K562 (cell line): Measurements from ENCODE around the gene CHST12. TPM values are rescaled to one million over a fixed set of nuclear protein-coding genes. Genes with fewer than 3 reads are reported as not detected.

ENCODE experiments used
- CBFB ChIP-seq: sonication (generic); formaldehyde crosslinking; IDR thresholded peaks from 2 replicates; pipeline ENCODE4 v1.4.0; 2020; ENCODE audit warnings: mild to moderate bottlenecking, missing genetic modification reagents
- CHD2 ChIP-seq: IDR thresholded peaks from 2 replicates; pipeline ENCODE4 v1.6.1; 2011; ENCODE audit warnings: low read depth, low read length
- DNMT1 ChIP-seq: fragments of 450-650 bp; IDR thresholded peaks from 2 replicates; pipeline ENCODE4 v1.6.1; 2016; ENCODE audit warnings: antibody characterized with exemption, mild to moderate bottlenecking
- DPF2 ChIP-seq: fragments of 450-650 bp; IDR thresholded peaks from 2 replicates; pipeline ENCODE4 v1.6.1; 2016
- FOS ChIP-seq: IDR thresholded peaks from 3 replicates; pipeline ENCODE4 v1.6.1; 2011; ENCODE audit not compliant: insufficient read length; ENCODE audit errors: extremely low read depth
- GATA2 ChIP-seq: sonication (generic); formaldehyde crosslinking; IDR thresholded peaks from 2 replicates; pipeline ENCODE4 v1.4.0; 2020; ENCODE audit warnings: mild to moderate bottlenecking, missing genetic modification reagents
- KLF10 ChIP-seq: fragments of 250-450 bp; sonication (Bioruptor Pico); IDR thresholded peaks from 2 replicates; pipeline ENCODE4 v1.6.1; 2021; ENCODE audit warnings: matching md5 sums
- MTF1 ChIP-seq: fragments of 250-450 bp; sonication (Bioruptor Pico); IDR thresholded peaks from 2 replicates; pipeline ENCODE4 v1.9.0; 2021; ENCODE audit warnings: moderate library complexity, mild to moderate bottlenecking, inconsistent platforms, borderline replicate concordance
- PHB2 ChIP-seq: fragments of 450-650 bp; IDR thresholded peaks from 2 replicates; pipeline ENCODE4 v1.6.1; 2017; ENCODE audit warnings: low read depth
- RCOR1 ChIP-seq, 2 experiments: IDR thresholded peaks; 2 replicates each; pipeline ENCODE4 v1.6.1; 2012; ENCODE audit warnings: low read depth in 2 of 2, low read length in 2 of 2, borderline replicate concordance in 1 of 2, improper control_type of control experiment in 1 of 2
- SAP30 ChIP-seq: fragments of 200-600 bp; sonication (generic); IDR thresholded peaks from 2 replicates; pipeline ENCODE4 v1.6.1; 2012; ENCODE audit warnings: borderline replicate concordance, low read depth, mild to moderate bottlenecking, moderate library complexity, low read length, control low read depth, inconsistent platforms; ENCODE audit not compliant: insufficient read depth, poor library complexity, severe bottlenecking
- TAL1 ChIP-seq: fragments of 450-650 bp; IDR thresholded peaks from 2 replicates; pipeline ENCODE4 v1.6.1; 2016; ENCODE audit warnings: mild to moderate bottlenecking
- TEAD2 ChIP-seq: fragments of 450-650 bp; IDR thresholded peaks from 2 replicates; pipeline ENCODE4 v1.6.1; 2016; ENCODE audit warnings: missing genetic modification characterization, control low read depth, missing compliant biosample characterization
- WHSC1 ChIP-seq: IDR thresholded peaks from one replicate; pipeline ENCODE4 v1.6.1; 2012; ENCODE audit warnings: low read length, control low read depth, inconsistent platforms
- ZNF197 ChIP-seq: fragments of 200-800 bp; sonication (Bioruptor generic); IDR thresholded peaks from 2 replicates; pipeline ENCODE4 v1.6.1; 2016; ENCODE audit warnings: low read depth, missing genetic modification characterization, missing compliant biosample characterization
- ZNF717 ChIP-seq: fragments of 250-450 bp; sonication (Bioruptor Pico); IDR thresholded peaks from 2 replicates; pipeline ENCODE4 v1.5.0; 2021
- polyA plus RNA-seq, 8 experiments: library from polyadenylated mRNA; depleted of rRNA in 4 of 8; stranded (reverse) in 5 of 8; unstranded in 3 of 8; fragments of >200 nt; fragmentation: Nextera tagmentation in 2 of 8; fragmentation: Illumina TruSeq in 1 of 8; extraction: Ambion mirVana in 2 of 8; extraction: Trizol in 1 of 8; gene quantifications; 2 replicates each; pipeline versions ENCODE4 v1.2.1 to v1.2.3, GENCODE V29; 2011 to 2014; ENCODE audit warnings: inconsistent platforms in 1 of 8, missing spikeins in 1 of 8
- total RNA-seq, 7 experiments: library from RNA; depleted of rRNA in 6 of 7; stranded (reverse); fragments of >200 nt in 6 of 7; fragmentation: Illumina TruSeq in 2 of 7; extraction: Trizol in 2 of 7; gene quantifications; 2 replicates each; pipeline versions ENCODE4 v1.2.1 to v1.2.3, GENCODE V29; 2011 to 2021; ENCODE audit warnings: low replicate concordance in 1 of 7
- TF ChIP-seq, protein P1 (sequence below), 2 experiments: IDR thresholded peaks in 1 of 2; conservative IDR thresholded peaks in 1 of 2; 2 replicates each; pipeline ENCODE4 v1.6.1; 2016; ENCODE audit warnings: low read depth in 2 of 2, mild to moderate bottlenecking in 1 of 2, missing compliant biosample characterization in 1 of 2, missing genetic modification characterization in 1 of 2, moderate library complexity in 1 of 2
- TF ChIP-seq, protein P2 (sequence below): fragments of 250-450 bp; sonication (Bioruptor Pico); IDR thresholded peaks from 2 replicates; pipeline ENCODE4 v1.6.1; 2021; ENCODE audit warnings: mild to moderate bottlenecking
- TF ChIP-seq, protein P3 (sequence below): fragments of 450-650 bp; IDR thresholded peaks from 2 replicates; pipeline ENCODE4 v1.7.0; 2016; ENCODE audit warnings: borderline replicate concordance
- TF ChIP-seq, protein P4 (sequence below): fragments of 250-450 bp; sonication (Bioruptor Pico); IDR thresholded peaks from 2 replicates; pipeline ENCODE4 v1.9.0; 2021; ENCODE audit warnings: mild to moderate bottlenecking
- TF ChIP-seq, protein P5 (sequence below): sonication (generic); formaldehyde crosslinking; IDR thresholded peaks from 2 replicates; pipeline ENCODE4 v1.8.0; 2022; ENCODE audit warnings: missing genetic modification reagents, mild to moderate bottlenecking, borderline replicate concordance

CHST12 gene
- total and polyA plus RNA-seq, 9 of the 15 experiments (the other 6 are each of a cell fraction or from before 2014, with no cell fraction given), result 0.18 to 19.8 (median 3.6) TPM

DNA sequence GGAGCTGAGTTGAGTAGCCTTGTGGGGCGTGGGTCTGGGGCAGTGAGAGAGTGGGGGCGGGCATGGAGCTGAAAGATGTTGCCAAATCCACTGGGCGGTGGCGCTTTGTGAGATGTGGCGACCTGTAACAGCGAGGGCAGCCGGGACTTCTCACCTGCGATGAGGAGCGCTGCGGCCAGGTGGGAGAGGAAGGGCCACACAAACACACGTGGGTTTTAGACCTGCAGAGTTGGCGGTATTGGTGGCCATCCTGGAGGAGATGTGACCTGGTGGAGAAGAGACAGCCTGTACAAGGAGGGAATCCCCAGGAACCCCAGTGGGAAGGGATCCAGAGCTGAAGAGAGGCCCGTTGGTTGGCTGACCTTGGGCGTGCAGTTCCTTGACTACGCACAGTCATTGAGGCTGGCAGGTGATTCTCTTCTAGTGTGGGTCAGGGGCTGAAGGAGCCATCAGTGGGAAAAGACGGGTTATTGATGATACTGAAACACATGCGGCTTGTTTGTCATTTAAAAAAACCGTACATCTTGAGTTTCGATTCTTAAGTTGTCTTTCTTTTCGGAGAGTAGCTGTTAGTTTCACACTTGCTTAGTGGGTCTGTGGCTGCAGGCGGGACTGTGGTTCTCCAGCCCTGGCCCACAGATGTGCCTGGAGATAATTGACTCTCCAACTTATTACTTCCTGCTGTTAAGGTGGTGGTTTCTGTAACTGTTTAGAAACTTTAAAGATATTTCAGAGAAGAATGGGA is 2.4 kb downstream of the CHST12 start (continued):
- TF ChIP-seq, protein P1, sequence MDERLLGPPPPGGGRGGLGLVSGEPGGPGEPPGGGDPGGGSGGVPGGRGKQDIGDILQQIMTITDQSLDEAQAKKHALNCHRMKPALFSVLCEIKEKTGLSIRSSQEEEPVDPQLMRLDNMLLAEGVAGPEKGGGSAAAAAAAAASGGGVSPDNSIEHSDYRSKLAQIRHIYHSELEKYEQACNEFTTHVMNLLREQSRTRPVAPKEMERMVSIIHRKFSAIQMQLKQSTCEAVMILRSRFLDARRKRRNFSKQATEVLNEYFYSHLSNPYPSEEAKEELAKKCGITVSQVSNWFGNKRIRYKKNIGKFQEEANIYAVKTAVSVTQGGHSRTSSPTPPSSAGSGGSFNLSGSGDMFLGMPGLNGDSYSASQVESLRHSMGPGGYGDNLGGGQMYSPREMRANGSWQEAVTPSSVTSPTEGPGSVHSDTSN (CRISPR knock-in tag; IDR thresholded peaks at IDR 0.05; ENCODE audit: low read depth), result no peak
- TF ChIP-seq, protein P1 (tag; conservative IDR thresholded peaks at IDR 0.05; ENCODE audit: low read depth), result no peak
- TF ChIP-seq PHB2 (no peak), FOS (no peak), TAL1 (peak; percentile 53), DNMT1 (no peak), CHD2 (no peak), WHSC1 (no peak), KLF10 (CRISPR knock-in tag) (no peak), MTF1 (CRISPR knock-in tag) (no peak), GATA2 (CRISPR knock-in tag) (peak; percentile 80), RCOR1 (IDR thresholded peaks at IDR 0.05; ENCODE audit: borderline replicate concordance in 1 of 2, low read depth in 2 of 2, low read length in 2 of 2) (peak in 1 of 2 experiments; percentile 39; a peak in 1 of 4 replicates), TEAD2 (tag) (no peak), CBFB (CRISPR knock-in tag) (no peak), SAP30 (no peak), ZNF717 (CRISPR knock-in tag) (no peak), DPF2 (peak; percentile 63), ZNF197 (CRISPR knock-in tag) (no peak)
- TF ChIP-seq, protein P2, sequence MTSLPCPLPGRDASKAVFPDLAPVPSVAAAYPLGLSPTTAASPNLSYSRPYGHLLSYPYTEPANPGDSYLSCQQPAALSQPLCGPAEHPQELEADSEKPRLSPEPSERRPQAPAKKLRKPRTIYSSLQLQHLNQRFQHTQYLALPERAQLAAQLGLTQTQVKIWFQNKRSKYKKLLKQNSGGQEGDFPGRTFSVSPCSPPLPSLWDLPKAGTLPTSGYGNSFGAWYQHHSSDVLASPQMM (CRISPR knock-in tag), result no peak
- TF ChIP-seq, protein P3, sequence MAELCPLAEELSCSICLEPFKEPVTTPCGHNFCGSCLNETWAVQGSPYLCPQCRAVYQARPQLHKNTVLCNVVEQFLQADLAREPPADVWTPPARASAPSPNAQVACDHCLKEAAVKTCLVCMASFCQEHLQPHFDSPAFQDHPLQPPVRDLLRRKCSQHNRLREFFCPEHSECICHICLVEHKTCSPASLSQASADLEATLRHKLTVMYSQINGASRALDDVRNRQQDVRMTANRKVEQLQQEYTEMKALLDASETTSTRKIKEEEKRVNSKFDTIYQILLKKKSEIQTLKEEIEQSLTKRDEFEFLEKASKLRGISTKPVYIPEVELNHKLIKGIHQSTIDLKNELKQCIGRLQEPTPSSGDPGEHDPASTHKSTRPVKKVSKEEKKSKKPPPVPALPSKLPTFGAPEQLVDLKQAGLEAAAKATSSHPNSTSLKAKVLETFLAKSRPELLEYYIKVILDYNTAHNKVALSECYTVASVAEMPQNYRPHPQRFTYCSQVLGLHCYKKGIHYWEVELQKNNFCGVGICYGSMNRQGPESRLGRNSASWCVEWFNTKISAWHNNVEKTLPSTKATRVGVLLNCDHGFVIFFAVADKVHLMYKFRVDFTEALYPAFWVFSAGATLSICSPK, result no peak
- TF ChIP-seq, protein P4, sequence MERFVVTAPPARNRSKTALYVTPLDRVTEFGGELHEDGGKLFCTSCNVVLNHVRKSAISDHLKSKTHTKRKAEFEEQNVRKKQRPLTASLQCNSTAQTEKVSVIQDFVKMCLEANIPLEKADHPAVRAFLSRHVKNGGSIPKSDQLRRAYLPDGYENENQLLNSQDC (CRISPR knock-in tag), result no peak
- TF ChIP-seq, protein P5, sequence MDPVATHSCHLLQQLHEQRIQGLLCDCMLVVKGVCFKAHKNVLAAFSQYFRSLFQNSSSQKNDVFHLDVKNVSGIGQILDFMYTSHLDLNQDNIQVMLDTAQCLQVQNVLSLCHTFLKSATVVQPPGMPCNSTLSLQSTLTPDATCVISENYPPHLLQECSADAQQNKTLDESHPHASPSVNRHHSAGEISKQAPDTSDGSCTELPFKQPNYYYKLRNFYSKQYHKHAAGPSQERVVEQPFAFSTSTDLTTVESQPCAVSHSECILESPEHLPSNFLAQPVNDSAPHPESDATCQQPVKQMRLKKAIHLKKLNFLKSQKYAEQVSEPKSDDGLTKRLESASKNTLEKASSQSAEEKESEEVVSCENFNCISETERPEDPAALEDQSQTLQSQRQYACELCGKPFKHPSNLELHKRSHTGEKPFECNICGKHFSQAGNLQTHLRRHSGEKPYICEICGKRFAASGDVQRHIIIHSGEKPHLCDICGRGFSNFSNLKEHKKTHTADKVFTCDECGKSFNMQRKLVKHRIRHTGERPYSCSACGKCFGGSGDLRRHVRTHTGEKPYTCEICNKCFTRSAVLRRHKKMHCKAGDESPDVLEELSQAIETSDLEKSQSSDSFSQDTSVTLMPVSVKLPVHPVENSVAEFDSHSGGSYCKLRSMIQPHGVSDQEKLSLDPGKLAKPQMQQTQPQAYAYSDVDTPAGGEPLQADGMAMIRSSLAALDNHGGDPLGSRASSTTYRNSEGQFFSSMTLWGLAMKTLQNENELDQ (CRISPR knock-in tag), result no peak
